Measurements from ENCODE around the gene CFAP45. TPM values are rescaled to one million over a fixed set of nuclear protein-coding genes. Genes with fewer than 3 reads are reported as not detected.

Gene CFAP45
- polyA plus RNA-seq, 1 of the 3 experiments (the other 2 are of a cell fraction), result 0.74 TPM

GRCh38 chr1:159929155-159930051, 29.4 kb upstream of the CFAP45 start:
- Histone ChIP-seq H4K20me1 (ENCODE audit: insufficient read depth) (no peaks in the 10 kb centered on the region), H3K9ac (no peak overlapping the region), H3K4me3 (ENCODE audit: low read depth in 2 of 2, low read length in 1 of 2) (no peak overlapping the region), H3K9me2 (no peaks in the 10 kb centered on the region), H3K4me2 (no peak overlapping the region), H3K4me1 (ENCODE audit: control insufficient read depth in 1 of 2, insufficient read depth in 2 of 2, low read depth in 1 of 2, low read length in 1 of 2) (peaks cover 0 to 8% of the 10 kb centered on the region in 2 experiments; a peak in 1 of 4 replicates), H3K27ac (ENCODE audit: low read depth in 2 of 2, low read length in 1 of 2) (no peak overlapping the region), H3K36me3 (replicated peaks in 1 of 2; ENCODE audit: control insufficient read depth in 1 of 2, insufficient read depth in 2 of 2, low read length in 1 of 2) (no peaks in the 10 kb centered on the region), H3K27me3 (ENCODE audit: insufficient read depth) (no peaks in the 10 kb centered on the region), H3F3A (replicated peaks; ENCODE audit: insufficient read depth) (no peaks in the 10 kb centered on the region), H3K9me3 (no peaks in the 10 kb centered on the region), H3K79me2 (ENCODE audit: insufficient read depth) (peaks cover 19% of the 10 kb centered on the region), H2AFZ (ENCODE audit: low read depth) (no peak overlapping the region)
- ChIA-PET POLR2A (no interaction called here), CTCF (interaction anchor here (0.6 to 22.3 kb wide), 6 partner anchors 10 to 149 kb away, joined by 3 to 460 read pairs (median 4); partner anchors contain the start of genes DUSP23 and IGSF9)
- no peak for TF ChIP-seq TAF1 (IDR thresholded peaks at IDR 0.05; ENCODE audit: borderline replicate concordance, low read depth, low read length)
- TF ChIP-seq EZH2phosphoT487 (IDR thresholded peaks at IDR 0.05; ENCODE audit: borderline replicate concordance, low read depth), result no peak
- TF ChIP-seq FOXM1 (IDR thresholded peaks at IDR 0.05; ENCODE audit: low read depth), result no peak
- no peak for TF ChIP-seq SIN3A (IDR thresholded peaks at IDR 0.05; ENCODE audit: borderline replicate concordance, low read depth, low read length)
- TF ChIP-seq YY1 (IDR thresholded peaks at IDR 0.05; ENCODE audit: low read depth), result no peak
- no peak for TF ChIP-seq RCOR1 (IDR thresholded peaks at IDR 0.05; ENCODE audit: low read length)
- TF ChIP-seq TCF12 (IDR thresholded peaks at IDR 0.05), result no peak
- no peak for TF ChIP-seq FOXJ3 (CRISPR knock-in tag; IDR thresholded peaks at IDR 0.05)
- no peak for TF ChIP-seq USF1 (IDR thresholded peaks at IDR 0.05; ENCODE audit: borderline replicate concordance, low read depth)
- no peak for TF ChIP-seq MEF2A (IDR thresholded peaks at IDR 0.05; ENCODE audit: borderline replicate concordance, low read depth)
- no peak for TF ChIP-seq IRF3 (IDR thresholded peaks at IDR 0.05; ENCODE audit: low read depth, low read length)
- TF ChIP-seq CTCF (IDR thresholded peaks at IDR 0.05), result no peak
- WGBS (ENCODE audit: low lambda C conversion rate), result 94% methylated on average over 47 of the region's 48 CpGs
- DNase-seq, result no peak

Measured in SK-N-SH (cell line).